GM20431 (cell line): ENCODE measurements around the gene SLC8B1.

Experiments used
- in situ Hi-C: fragments of 300-500 bp; cut with MseI, MboI; formaldehyde crosslinking; loops from one replicate; pipeline ENCODE4 v1.15.0; 2020; ENCODE audit warnings: low sequenced_read_pairs; ENCODE audit not compliant: unreplicated experiment

The SLC8B1 gene

DNA sequence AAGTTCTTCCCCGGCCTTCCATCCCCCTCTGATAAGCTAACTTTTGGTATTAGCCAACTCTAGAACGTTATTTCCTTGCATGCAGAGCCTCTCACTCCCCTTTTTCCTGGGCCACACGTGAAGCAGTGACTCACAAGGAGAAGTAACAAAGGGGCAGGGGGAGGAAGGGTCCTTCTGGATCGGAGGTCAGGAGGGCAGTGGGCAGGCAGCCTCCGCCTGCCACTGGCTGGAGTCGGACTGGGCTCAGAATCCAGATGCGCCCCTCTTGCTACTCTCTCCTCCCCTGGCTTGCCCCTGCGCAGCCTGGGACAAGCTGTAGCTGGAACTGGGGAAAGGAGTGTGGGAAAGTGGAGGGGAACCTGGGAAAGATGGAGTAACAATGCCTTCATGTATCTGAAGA, 58.6 kb downstream of the SLC8B1 start:
- in situ Hi-C loops: no loop called here

GRCh38 chr12:113274848-113275247, 60.1 kb downstream of the SLC8B1 start:
- in situ Hi-C loops: no loop called here

GRCh38 chr12:113273053-113273725, 61.7 kb downstream of the SLC8B1 start:
- in situ Hi-C loops: no loop called here

DNA sequence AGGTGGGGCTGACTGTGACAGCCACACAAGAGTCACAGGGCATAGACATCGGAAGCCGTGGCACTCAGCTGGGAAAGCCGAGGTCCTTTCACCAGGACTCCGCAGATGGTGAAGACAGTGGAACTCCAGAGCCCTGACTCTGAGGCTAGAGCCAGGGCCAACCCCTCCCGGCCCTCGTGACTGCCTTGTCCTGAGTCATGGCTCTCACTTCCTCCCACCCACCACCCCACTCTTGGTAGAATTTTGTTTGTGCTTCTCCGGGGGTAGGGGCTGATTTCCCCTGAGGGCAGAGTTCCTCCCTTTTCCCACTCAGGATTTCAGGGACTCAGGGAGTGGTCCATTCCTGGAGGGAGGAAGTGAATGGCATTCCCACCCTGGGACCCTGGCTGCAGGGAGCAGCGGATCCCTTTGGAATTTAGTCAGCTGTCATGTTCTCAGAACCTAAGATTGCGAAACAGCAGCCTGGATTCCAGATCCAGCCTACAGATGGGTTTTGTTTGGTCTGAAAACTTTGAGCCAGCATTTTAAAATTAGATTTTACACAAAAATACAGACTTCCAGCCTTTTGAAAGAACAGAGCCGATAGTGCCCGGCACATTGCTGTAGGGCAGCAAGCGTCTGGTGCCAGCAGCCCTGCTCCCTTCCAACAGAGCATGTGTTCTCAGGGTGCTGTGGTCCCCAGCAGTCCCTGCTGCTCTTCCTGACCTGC, 62.9 kb downstream of the SLC8B1 start:
- in situ Hi-C loops: no loop called here

DNA sequence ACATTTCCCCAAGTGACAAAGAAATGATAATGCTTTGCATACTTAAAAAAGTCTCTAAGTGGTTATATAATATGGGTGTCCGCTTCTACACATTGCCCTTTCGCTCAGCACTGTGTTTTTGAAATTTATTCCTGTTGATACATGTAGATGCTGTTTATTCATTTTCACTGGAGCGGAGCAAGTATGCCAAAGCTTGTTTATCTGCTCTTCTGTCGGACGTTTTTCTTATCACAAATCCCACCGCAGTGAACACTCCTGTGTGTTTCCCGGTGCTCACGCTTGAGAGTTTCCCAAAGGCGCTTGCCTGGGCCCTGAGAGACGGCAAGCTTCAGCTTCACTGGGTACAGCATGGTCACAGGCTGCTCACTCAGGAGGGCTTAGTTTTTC, 63.5 kb downstream of the SLC8B1 start:
- in situ Hi-C loops: no loop called here

DNA sequence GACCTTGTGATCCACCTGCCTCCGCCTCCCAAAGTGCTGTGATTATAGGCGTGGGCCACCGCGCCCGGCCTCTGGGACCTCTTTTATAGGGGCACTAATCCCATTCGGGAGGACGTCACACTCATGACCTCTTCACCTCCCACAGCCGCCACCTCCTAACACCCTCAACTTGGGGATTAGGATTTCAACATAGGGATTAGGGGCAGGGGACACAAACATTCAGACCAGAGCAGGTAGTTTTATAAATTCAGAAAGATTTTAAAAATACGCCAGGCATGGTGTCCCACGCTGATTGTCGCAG, 64.2 kb downstream of the SLC8B1 start:
- in situ Hi-C loops: no loop called here

- in situ Hi-C loops: no loop called here
Observed at GRCh38 chr12:113269257-113269943, 65.5 kb downstream of the SLC8B1 start.

- in situ Hi-C loops: no loop called here
Observed at GRCh38 chr12:113268621-113269020, 66.3 kb downstream of the SLC8B1 start.

DNA sequence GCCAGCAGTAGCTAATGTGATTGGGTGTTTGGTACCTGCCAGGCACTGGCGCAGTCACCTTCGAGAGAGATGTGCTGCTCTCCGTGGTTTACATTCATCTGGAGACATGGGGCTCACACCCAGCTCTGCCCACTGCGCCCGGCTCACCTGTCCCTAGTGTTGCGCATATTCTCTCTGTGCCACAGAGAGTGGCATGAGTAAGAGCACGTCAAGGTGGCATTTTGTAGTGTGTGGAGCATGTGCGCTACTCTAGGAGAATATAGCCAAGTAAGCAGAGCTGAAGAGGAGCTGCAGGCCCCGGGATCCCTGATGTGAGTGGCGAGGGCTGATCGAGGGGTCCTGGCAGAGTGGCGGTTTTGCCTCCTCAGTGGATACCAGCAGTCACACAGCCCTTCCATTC, 66.8 kb downstream of the SLC8B1 start:
- in situ Hi-C loops: no loop called here

DNA sequence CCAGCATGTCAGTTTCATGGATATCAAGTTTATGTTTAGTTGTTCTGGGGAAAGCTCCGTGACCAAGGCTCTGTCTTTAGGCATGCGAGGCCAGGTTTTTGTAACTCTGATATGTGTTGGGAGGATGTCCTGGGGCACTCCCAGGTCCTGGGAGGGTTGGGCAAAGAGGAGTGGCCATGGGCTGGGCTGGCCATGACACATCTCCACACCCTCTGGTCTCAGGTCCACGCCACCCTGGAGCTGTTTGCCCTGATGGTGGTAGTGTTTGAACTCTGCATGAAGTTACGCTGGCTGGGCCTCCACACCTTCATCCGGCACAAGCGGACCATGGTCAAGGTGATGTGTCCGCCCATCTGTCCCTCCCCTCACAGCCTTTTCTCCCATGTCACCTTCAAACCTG, 67.3 kb downstream of the SLC8B1 start:
- in situ Hi-C loops: no loop called here

DNA sequence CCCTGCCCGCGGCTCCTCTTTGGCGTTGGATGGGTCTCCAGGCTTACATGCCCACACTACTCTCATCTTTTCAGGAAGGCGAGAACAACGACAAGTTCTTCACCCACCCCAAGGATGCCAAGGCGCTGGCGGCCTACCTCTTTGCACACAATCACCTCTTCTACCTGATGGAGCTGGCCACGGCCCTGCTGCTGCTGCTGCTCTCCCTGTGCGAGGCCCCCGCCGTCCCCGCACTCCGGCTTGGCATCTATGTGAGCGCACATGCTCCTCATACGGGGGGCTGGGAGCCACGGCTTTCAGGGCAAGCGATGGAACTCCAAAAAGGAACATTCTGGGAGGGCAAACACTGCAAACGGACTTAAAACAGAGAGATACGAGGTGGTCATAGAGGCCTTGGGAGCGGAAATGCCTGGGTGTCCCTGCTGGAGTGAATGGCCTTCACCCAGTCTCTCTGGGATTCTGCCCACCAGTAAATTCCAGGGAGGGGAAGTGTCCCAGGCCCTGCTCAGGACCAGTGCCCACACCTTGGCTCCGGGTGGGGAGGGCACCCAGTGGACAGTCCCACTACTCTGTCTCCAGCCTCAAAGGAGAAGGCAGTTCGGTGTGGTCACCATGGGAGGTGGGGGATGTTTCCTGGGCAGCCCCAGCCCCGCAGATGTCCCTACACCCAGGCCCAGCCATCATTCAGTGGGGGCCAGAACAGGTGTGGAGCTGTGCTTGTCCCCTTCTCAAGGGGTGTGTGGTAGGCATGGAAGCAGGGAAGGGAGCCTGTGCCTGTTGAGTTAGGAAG, 68.6 kb downstream of the SLC8B1 start:
- in situ Hi-C loops: no loop called here

- in situ Hi-C loops: no loop called here
Observed at GRCh38 chr12:113263431-113263963, 71.4 kb downstream of the SLC8B1 start.

DNA sequence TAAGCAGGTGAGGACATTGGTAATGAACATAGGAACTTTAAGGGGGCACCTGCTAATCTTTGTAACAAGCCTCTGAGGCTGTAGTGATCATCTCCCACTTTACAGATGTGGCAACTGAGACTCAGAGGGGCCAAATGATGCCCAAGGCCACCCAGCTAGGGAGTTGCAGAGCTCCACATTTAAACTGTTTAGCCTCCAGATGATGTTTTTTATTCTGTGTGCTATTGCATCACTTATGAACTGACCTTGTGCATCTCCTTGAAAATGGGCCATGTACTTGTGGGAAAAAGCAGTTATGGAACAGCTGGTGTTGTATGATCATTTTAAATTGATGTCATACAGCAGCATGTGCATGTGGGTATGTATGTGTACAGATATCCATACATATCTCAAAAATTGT, 72.2 kb downstream of the SLC8B1 start:
- in situ Hi-C loops: no loop called here

- in situ Hi-C loops: no loop called here
Observed at GRCh38 chr12:113261847-113262470, 73.0 kb downstream of the SLC8B1 start.

DNA sequence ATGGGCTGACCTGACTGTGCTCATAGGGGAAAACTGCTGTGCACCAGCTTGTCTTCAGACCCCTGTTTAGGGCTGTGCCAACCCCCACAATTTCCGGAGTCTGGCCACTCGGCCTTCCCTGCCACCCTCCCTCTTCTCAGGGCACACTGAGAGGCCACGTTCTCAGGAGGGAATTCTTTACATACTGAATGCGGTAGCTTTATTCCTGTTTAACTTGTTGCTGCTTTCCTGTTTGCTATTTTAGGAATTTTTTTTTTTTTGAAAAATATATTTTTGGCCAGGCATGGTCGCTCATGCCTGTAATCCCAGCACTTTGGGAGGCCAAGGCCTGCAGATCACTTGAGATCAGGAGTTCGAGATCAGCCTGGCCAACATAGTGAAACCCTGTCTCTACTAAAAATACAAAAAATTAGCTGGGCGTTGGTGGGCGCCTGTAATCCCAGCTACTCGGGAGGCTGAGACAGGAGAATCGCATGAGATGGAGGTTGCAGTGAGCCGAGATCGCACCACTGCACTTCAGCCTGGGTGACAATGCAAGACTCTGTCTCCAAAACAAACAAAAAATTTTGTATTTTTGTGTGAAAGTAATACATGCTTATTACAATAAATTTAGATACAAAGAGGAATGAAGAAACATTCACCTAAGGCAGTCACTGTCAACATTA, 74.1 kb downstream of the SLC8B1 start:
- in situ Hi-C loops: no loop called here

- in situ Hi-C loops: no loop called here
Observed at GRCh38 chr12:113260127-113260526, 74.8 kb downstream of the SLC8B1 start.

DNA sequence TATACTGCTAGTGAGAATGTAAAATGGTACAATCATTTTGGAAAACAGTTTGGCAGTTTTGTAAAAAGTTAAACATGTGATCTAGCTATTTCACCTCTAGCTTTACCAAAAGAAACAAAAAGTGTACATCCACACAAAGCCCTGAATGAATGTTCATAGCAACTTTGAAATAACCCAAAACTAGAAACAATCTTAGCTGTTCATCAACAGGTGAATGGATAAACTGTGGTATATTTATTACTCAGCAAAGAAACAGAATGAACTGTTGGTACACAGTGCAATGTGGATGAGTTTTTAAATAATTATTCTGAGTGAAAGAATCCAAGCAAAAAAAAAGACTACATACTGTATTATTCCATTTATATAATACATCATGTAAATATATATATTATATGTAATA, 77.3 kb downstream of the SLC8B1 start:
- in situ Hi-C loops: no loop called here

- in situ Hi-C loops: no loop called here
Observed at GRCh38 chr12:113254298-113254697, 80.6 kb downstream of the SLC8B1 start.

GRCh38 chr12:113253532-113254285, 81.2 kb downstream of the SLC8B1 start:
- in situ Hi-C loops: no loop called here
